Parathyroid adenoma (tissue), 2 donors: ENCODE measurements around the gene RBM24.

Experiments
- H2AFZ ChIP-seq: fragments of 300-600 bp; sonication (generic); one replicate; pipeline ENCODE4 v1.7.0; 2017; ENCODE audit warnings: antibody characterized with exemption, mild to moderate bottlenecking
- H3K27ac ChIP-seq: fragments of 300-600 bp; sonication (generic); one replicate; pipeline ENCODE4 v1.7.0; 2017
- H3K27me3 ChIP-seq: fragments of 300-600 bp; sonication (generic); one replicate; pipeline ENCODE4 v1.7.0; 2017; ENCODE audit warnings: low read length; ENCODE audit not compliant: control insufficient read depth, insufficient read depth
- H3K36me3 ChIP-seq: fragments of 300-600 bp; sonication (generic); one replicate; pipeline ENCODE4 v1.7.0; 2017; ENCODE audit warnings: low read length; ENCODE audit not compliant: control insufficient read depth, insufficient read depth
- H3K4me1 ChIP-seq: fragments of 300-600 bp; sonication (generic); one replicate; pipeline ENCODE4 v1.7.0; 2017; ENCODE audit warnings: control low read depth
- H3K4me2 ChIP-seq: fragments of 300-600 bp; sonication (generic); one replicate; pipeline ENCODE4 v1.7.0; 2017; ENCODE audit warnings: low read length
- H3K4me3 ChIP-seq: fragments of 300-600 bp; sonication (generic); one replicate; pipeline ENCODE4 v1.7.0; 2017; ENCODE audit warnings: low read depth, low read length
- H3K79me2 ChIP-seq: fragments of 300-600 bp; sonication (generic); one replicate; pipeline ENCODE4 v1.7.0; 2017; ENCODE audit warnings: control low read depth
- H3K9ac ChIP-seq: fragments of 300-600 bp; sonication (generic); one replicate; pipeline ENCODE4 v1.7.0; 2017; ENCODE audit warnings: mild to moderate bottlenecking
- H3K9me3 ChIP-seq: fragments of 300-600 bp; sonication (generic); one replicate; pipeline ENCODE4 v1.7.0; 2017; ENCODE audit warnings: low read length; ENCODE audit not compliant: control insufficient read depth
- CTCF ChIP-seq: fragments of 300-600 bp; sonication (generic); IDR thresholded peaks from one replicate; pipeline ENCODE4 v1.7.0; 2017; ENCODE audit warnings: antibody characterized with exemption, mild to moderate bottlenecking
- donor health status: primary hyperparathyroidism.

Gene RBM24

GRCh38 chr6:17331238-17331637 lies 50.1 kb downstream of the RBM24 start:
- Histone ChIP-seq H3K27ac (no peak overlapping the region), H2AFZ (no peak overlapping the region), H3K4me2 (no peak overlapping the region), H3K9me3 (no peaks in the 10 kb centered on the region), H3K4me1 (no peaks in the 10 kb centered on the region), H3K36me3 (no peaks in the 10 kb centered on the region), H3K79me2 (no peaks in the 10 kb centered on the region), H3K9ac (no peak overlapping the region), H3K4me3 (no peak overlapping the region), H3K27me3 (no peaks in the 10 kb centered on the region)
- no peak for TF ChIP-seq CTCF

- Histone ChIP-seq H2AFZ (no peak overlapping the region), H3K79me2 (no peaks in the 10 kb centered on the region), H3K4me3 (no peak overlapping the region), H3K36me3 (no peaks in the 10 kb centered on the region), H3K9ac (no peak overlapping the region), H3K27ac (no peak overlapping the region), H3K9me3 (no peaks in the 10 kb centered on the region), H3K4me1 (no peaks in the 10 kb centered on the region), H3K27me3 (no peaks in the 10 kb centered on the region), H3K4me2 (no peak overlapping the region)
- TF ChIP-seq CTCF = no peak
Measured at GRCh38 chr6:17334265-17334664, 53.1 kb downstream of the RBM24 start.

GRCh38 chr6:17336425-17336824 lies 55.3 kb downstream of the RBM24 start:
- Histone ChIP-seq H3K27ac (no peak overlapping the region), H3K79me2 (no peaks in the 10 kb centered on the region), H3K4me1 (no peaks in the 10 kb centered on the region), H3K27me3 (no peaks in the 10 kb centered on the region), H3K9me3 (no peaks in the 10 kb centered on the region), H3K4me3 (no peak overlapping the region), H2AFZ (no peak overlapping the region), H3K9ac (no peak overlapping the region), H3K4me2 (no peak overlapping the region), H3K36me3 (no peaks in the 10 kb centered on the region)
- TF ChIP-seq CTCF = no peak

GRCh38 chr6:17339308-17339670 lies 58.1 kb downstream of the RBM24 start:
- H3K79me2 ChIP-seq = no peaks in the 10 kb centered on the region
- no peaks in the 10 kb centered on the region for H3K27me3 ChIP-seq
- no peak overlapping the region for H3K4me3 ChIP-seq
- H3K4me1 ChIP-seq = no peaks in the 10 kb centered on the region
- no peak overlapping the region for H2AFZ ChIP-seq
- no peak overlapping the region for H3K9ac ChIP-seq
- TF ChIP-seq CTCF = no peak
- H3K27ac ChIP-seq = no peak overlapping the region
- no peak overlapping the region for H3K4me2 ChIP-seq
- no peaks in the 10 kb centered on the region for H3K9me3 ChIP-seq
- H3K36me3 ChIP-seq = no peaks in the 10 kb centered on the region

GRCh38 chr6:17341117-17341805 lies 60.1 kb downstream of the RBM24 start:
- no peak for TF ChIP-seq CTCF
- no peak overlapping the region for H2AFZ ChIP-seq
- H3K4me3 ChIP-seq = no peak overlapping the region
- no peaks in the 10 kb centered on the region for H3K4me1 ChIP-seq
- H3K27me3 ChIP-seq = no peaks in the 10 kb centered on the region
- H3K4me2 ChIP-seq = no peak overlapping the region
- H3K79me2 ChIP-seq = no peaks in the 10 kb centered on the region
- no peaks in the 10 kb centered on the region for H3K9me3 ChIP-seq
- no peaks in the 10 kb centered on the region for H3K36me3 ChIP-seq
- H3K27ac ChIP-seq = no peak overlapping the region
- no peak overlapping the region for H3K9ac ChIP-seq
